UCSD-AML1 (cell line): ENCODE data around the gene POLD4.

Experiments
- DNase-seq: peaks from one replicate; lab custom pipeline; 2025; ENCODE audit not compliant: unreplicated experiment; lab: John Stamatoyannopoulos, UW

Gene POLD4

GRCh38 chr11:67317888-67318555 is 35.3 kb downstream of the POLD4 start:
- DNase-seq, result no peak

GRCh38 chr11:67317205-67317887 is 36.0 kb downstream of the POLD4 start:
- peak; percentile 97 for DNase-seq

GRCh38 chr11:67316882-67317204 is 36.5 kb downstream of the POLD4 start:
- DNase-seq, result no peak

GRCh38 chr11:67315325-67315909 is 37.9 kb downstream of the POLD4 start:
- DNase-seq, result no peak

- no peak for DNase-seq
Observed at GRCh38 chr11:67314218-67314617, 39.1 kb downstream of the POLD4 start.

- no peak for DNase-seq
Observed at GRCh38 chr11:67313125-67313890, 40.0 kb downstream of the POLD4 start.

GRCh38 chr11:67312187-67313021 is 40.9 kb downstream of the POLD4 start:
- peak; percentile 36 for DNase-seq

- no peak for DNase-seq
Observed at GRCh38 chr11:67311556-67312082, 41.7 kb downstream of the POLD4 start.

GRCh38 chr11:67311051-67311555 is 42.2 kb downstream of the POLD4 start:
- DNase-seq, result no peak

GRCh38 chr11:67310246-67311050 is 42.9 kb downstream of the POLD4 start:
- no peak for DNase-seq

GRCh38 chr11:67309661-67310061 is 43.7 kb downstream of the POLD4 start:
- no peak for DNase-seq

GRCh38 chr11:67309166-67309565 is 44.2 kb downstream of the POLD4 start:
- DNase-seq, result no peak

GRCh38 chr11:67308031-67308866 is 45.1 kb downstream of the POLD4 start:
- no peak for DNase-seq

GRCh38 chr11:67307545-67308001 is 45.8 kb downstream of the POLD4 start:
- no peak for DNase-seq

- DNase-seq, result no peak
Observed at GRCh38 chr11:67306769-67307544, 46.4 kb downstream of the POLD4 start.

GRCh38 chr11:67304511-67305113 is 48.7 kb downstream of the POLD4 start:
- DNase-seq, result no peak

GRCh38 chr11:67303835-67304411 is 49.4 kb downstream of the POLD4 start:
- no peak for DNase-seq
